GM12875 (cell line): ENCODE measurements around the gene ERICH3.

ENCODE experiments used
- H3K4me3 ChIP-seq: one replicate; pipeline ENCODE4 v1.5.1; 2011; ENCODE audit warnings: low read depth, low read length, control low read depth
- TF ChIP-seq, protein P1 (sequence below): IDR thresholded peaks from 2 replicates; pipeline ENCODE4 v1.5.1; 2011; ENCODE audit warnings: low read depth, mild to moderate bottlenecking, control low read depth, inconsistent platforms, low read length, moderate library complexity, borderline replicate concordance; ENCODE audit not compliant: insufficient read depth

The ERICH3 gene

GRCh38 chr1:74713849-74714248 lies 40.3 kb upstream of the ERICH3 start:
- no peak overlapping the region for H3K4me3 ChIP-seq
- TF ChIP-seq, protein P1, sequence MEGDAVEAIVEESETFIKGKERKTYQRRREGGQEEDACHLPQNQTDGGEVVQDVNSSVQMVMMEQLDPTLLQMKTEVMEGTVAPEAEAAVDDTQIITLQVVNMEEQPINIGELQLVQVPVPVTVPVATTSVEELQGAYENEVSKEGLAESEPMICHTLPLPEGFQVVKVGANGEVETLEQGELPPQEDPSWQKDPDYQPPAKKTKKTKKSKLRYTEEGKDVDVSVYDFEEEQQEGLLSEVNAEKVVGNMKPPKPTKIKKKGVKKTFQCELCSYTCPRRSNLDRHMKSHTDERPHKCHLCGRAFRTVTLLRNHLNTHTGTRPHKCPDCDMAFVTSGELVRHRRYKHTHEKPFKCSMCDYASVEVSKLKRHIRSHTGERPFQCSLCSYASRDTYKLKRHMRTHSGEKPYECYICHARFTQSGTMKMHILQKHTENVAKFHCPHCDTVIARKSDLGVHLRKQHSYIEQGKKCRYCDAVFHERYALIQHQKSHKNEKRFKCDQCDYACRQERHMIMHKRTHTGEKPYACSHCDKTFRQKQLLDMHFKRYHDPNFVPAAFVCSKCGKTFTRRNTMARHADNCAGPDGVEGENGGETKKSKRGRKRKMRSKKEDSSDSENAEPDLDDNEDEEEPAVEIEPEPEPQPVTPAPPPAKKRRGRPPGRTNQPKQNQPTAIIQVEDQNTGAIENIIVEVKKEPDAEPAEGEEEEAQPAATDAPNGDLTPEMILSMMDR = no peak

DNA sequence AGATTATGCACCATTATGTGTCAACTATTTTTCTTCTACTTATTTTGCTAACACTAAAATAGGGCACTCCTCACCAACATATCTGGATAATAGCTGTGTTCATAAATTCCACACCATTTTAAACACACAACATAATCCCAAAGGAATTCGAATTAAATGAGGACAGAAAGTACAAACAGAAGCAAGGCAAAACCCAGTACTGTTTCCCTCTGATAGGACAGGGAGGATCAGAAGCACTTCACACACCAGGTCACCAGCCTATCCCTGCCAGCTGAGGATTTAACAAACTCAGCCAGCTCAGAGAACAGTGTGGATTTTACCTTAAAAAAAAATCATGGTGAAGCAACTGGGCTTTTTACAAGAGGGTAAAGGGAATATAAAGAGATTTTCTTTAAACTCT lies 39.3 kb upstream of the ERICH3 start:
- H3K4me3 ChIP-seq = no peak overlapping the region
- TF ChIP-seq, protein P1 = no peak

GRCh38 chr1:74703386-74704182 lies 30.0 kb upstream of the ERICH3 start:
- TF ChIP-seq, protein P1 = no peak
- no peak overlapping the region for H3K4me3 ChIP-seq

DNA sequence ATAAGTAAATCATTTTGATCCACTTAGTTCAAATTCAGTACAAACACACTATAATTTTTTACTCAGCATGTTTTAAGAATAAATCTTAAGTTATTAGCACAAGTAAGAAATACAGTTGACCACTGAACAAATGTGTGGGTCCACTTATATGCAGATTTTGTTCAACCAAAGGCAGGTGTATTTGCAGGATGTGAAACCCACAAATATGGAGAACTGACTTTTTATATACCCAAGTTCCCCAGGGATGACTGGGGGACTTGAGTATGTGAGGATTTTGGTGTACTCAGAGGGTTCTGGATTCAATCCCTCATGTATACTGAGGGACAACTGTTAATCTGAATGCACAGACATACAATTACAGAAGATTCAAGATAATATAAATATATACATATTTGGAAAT lies 25.7 kb upstream of the ERICH3 start:
- TF ChIP-seq, protein P1 = no peak
- H3K4me3 ChIP-seq = no peak overlapping the region

- TF ChIP-seq, protein P1 = no peak
These were observed 24.2 kb upstream of the ERICH3 start for GRCh38 chr1:74697832-74698231.

DNA sequence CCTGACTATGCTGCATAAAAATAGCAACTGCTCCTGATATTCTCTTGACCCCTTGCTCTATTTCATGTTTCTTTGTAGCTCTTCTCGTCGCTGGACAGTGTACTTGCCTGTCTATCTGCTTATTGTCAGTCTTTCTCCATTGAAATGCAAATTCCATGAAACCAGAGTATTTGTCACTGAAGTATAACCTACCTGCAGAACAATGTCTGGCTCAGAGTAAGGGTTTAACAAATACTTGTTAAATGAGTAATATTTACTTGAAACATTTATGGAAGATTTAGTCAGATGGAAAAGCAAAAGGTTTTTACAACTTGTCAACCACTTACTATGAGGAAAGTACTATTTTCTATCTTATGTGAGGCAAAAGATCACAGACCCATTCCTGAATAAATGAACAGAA lies 19.9 kb upstream of the ERICH3 start:
- H3K4me3 ChIP-seq = no peak overlapping the region
- TF ChIP-seq, protein P1 = no peak

More at GRCh38 chr1:74697832-74698231, 24.2 kb upstream of the ERICH3 start:
- H3K4me3 ChIP-seq = no peak overlapping the region

DNA sequence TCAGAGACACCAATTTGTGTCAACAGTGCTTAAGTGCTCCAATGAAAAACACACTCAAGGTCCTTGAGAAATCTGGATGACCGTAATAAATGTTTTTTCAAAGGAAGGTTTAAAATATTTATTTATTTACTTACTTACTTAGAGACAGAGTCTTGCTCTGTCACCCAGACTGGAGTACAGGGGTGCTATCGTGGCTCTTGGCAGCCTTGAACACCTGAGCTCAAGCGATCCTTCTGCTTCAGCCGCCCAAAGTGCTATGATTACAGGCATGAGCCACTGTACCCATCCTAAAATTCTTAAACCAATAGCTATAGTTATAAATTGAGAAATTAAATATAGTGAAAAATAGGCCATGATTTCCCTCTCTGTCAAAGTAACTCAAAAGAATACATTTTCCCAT lies 17.3 kb upstream of the ERICH3 start:
- no peak overlapping the region for H3K4me3 ChIP-seq
- TF ChIP-seq, protein P1 = no peak
